Prostate gland (tissue), 2 donors: ENCODE results near the gene C22orf23. TPM values are rescaled to one million over a fixed set of nuclear protein-coding genes. Genes with fewer than 3 reads are reported as not detected.
A peak's percentile ranks its signal among the peaks of the same experiment; 100 is the strongest.

Experiments
- DNase-seq: peaks from one replicate; pipeline ENCODE4 v3.0.0-alpha.2; 2019; ENCODE audit warnings: low spot score
- H3K27ac ChIP-seq, 2 donors: fragments of 200-600 bp; sonication (generic); 2 replicates each; pipeline ENCODE4 v1.5.1; 2017 to 2019
- H3K27me3 ChIP-seq: fragments of 200-600 bp; sonication (generic); replicated peaks from 2 replicates; pipeline ENCODE4 v1.5.1; 2019; ENCODE audit not compliant: insufficient read depth
- H3K36me3 ChIP-seq, 2 donors: fragments of 200-600 bp; sonication (generic); 1 replicate in 1 of 2; 2 replicates in 1 of 2; pipeline versions ENCODE4 v1.5.1 to v1.8.1; 2017 to 2019
- H3K4me1 ChIP-seq: fragments of 200-600 bp; sonication (generic); replicated peaks from 2 replicates; pipeline ENCODE4 v1.5.1; 2019
- H3K4me3 ChIP-seq, 2 donors: fragments of 200-600 bp; sonication (generic); 2 replicates each; pipeline ENCODE4 v1.5.1; 2017 to 2019
- H3K9me3 ChIP-seq: fragments of 200-600 bp; sonication (generic); 2 replicates; pipeline ENCODE4 v1.5.1; 2017
- POLR2A ChIP-seq: fragments of 450-650 bp; IDR thresholded peaks from one replicate; pipeline ENCODE4 v1.6.1; 2016; ENCODE audit warnings: antibody characterized with exemption, mild to moderate bottlenecking
- POLR2AphosphoS5 ChIP-seq: sonication (generic); formaldehyde crosslinking; IDR thresholded peaks from one replicate; pipeline ENCODE4 v1.6.1; 2017; ENCODE audit warnings: antibody characterized with exemption
- WGBS: methylation state at CpG from one replicate; pipeline ENCODE4 v1.1.5; 2018; 5-methylcytosine and 5-hydroxymethylcytosine counted together
- intact Hi-C: fragments of 100-400 bp; cut with DNase I; formaldehyde crosslinking; loops from one replicate; pipeline ENCODE4 v1.14.2; 2022
- total RNA-seq, 2 donors: library from RNA; depleted of rRNA; stranded (reverse); fragments of >200 nt; gene quantifications; one replicate each; pipeline ENCODE4 v1.1.0, GENCODE V29; 2016
- TF ChIP-seq, protein P1 (sequence below), 4 experiments: fragments of 200-600 bp in 2 of 4; fragments of 450-650 bp in 2 of 4; sonication (generic) in 2 of 4; IDR thresholded peaks; 1 replicate in 3 of 4; 2 replicates in 1 of 4; pipeline ENCODE4 v1.5.1; 2016 to 2019; ENCODE audit warnings: antibody characterized with exemption in 4 of 4, mild to moderate bottlenecking in 2 of 4, moderate library complexity in 2 of 4

C22orf23 gene
- total RNA-seq, 2 donors from 2014 or later: 9.7 TPM; not detected in 1

DNA sequence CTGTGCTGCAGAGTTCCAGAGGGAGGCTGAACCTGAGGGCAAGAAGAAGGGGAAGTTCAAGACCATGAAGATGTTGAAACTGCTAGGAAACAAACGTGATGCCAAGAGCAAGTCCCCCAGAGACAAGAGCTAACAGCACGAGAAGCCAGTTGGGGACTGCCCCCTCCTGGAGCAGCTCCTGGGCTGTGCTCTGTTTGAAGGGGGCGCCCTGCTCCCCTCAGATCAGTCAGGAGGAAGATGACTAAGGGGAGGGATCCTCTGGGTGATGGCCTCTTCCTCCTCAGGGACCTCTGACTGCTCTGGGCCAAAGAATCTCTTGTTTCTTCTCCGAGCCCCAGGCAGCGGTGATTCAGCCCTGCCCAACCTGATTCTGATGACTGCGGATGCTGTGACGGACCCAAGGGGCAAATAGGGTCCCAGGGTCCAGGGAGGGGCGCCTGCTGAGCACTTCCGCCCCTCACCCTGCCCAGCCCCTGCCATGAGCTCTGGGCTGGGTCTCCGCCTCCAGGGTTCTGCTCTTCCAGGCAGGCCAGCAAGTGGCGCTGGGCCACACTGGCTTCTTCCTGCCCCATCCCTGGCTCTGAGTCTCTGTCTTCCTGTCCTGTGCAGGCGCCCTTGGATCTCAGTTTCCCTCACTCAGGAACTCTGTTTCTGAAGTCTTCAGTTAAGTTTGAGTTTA lies 12.6 kb downstream of the C22orf23 start:
- TF ChIP-seq POLR2AphosphoS5: no peak
- TF ChIP-seq POLR2A: no peak
- TF ChIP-seq, protein P1, sequence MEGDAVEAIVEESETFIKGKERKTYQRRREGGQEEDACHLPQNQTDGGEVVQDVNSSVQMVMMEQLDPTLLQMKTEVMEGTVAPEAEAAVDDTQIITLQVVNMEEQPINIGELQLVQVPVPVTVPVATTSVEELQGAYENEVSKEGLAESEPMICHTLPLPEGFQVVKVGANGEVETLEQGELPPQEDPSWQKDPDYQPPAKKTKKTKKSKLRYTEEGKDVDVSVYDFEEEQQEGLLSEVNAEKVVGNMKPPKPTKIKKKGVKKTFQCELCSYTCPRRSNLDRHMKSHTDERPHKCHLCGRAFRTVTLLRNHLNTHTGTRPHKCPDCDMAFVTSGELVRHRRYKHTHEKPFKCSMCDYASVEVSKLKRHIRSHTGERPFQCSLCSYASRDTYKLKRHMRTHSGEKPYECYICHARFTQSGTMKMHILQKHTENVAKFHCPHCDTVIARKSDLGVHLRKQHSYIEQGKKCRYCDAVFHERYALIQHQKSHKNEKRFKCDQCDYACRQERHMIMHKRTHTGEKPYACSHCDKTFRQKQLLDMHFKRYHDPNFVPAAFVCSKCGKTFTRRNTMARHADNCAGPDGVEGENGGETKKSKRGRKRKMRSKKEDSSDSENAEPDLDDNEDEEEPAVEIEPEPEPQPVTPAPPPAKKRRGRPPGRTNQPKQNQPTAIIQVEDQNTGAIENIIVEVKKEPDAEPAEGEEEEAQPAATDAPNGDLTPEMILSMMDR (IDR thresholded peaks at IDR 0.05): no peak
- H3K36me3 ChIP-seq: peaks cover 10 to 14% of the 10 kb centered on the region in 2 donors
- H3K27me3 ChIP-seq: no peaks in the 10 kb centered on the region
- 89% methylated on average over 11 of the region's 12 CpGs for WGBS
- intact Hi-C loops: no loop called here
- no peak overlapping the region for H3K27ac ChIP-seq
- H3K4me1 ChIP-seq: peaks cover 9% of the 10 kb centered on the region
- no peak for DNase-seq
- H3K9me3 ChIP-seq: no peaks in the 10 kb centered on the region
- H3K4me3 ChIP-seq: no peak overlapping the region

DNA sequence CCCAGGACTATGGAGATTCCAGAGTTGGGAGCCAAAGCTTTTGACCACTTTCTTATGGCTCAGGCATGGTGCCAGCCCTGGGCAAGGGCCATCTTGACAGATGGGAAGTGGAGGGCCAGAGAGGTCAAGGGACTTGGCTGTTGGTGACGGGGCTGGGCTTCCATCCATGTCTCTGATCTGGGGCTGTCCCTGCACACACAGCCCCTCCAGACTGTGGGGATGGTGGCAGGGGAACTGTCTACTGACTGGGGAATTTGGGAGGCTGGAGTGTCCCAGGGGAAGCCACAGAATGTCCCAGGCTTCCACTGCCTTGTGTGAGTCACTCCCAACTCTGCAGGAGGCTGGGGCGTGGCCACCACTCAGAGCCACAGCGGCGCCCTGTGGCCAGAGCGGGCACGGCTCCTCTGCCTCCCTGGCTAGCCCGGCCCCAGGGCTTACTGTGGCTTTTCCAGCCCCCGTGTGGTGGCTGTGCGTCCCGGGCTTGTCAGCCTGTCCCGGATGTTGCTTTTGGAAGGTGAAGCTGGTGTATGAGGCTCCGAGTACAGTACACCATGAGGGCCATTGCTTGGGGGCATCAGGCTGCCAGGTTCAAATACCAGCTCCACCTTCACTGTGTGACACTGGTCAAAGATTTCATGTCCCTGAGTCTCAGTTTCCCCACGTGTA lies 19.6 kb downstream of the C22orf23 start:
- Histone ChIP-seq H3K9me3 (no peaks in the 10 kb centered on the region), H3K27ac (peak overlapping the region; percentile 49 to 64), H3K4me1 (peaks cover 17% of the 10 kb centered on the region), H3K36me3 (peaks cover 0 to 5% of the 10 kb centered on the region in 2 donors), H3K4me3 (no peak overlapping the region), H3K27me3 (no peaks in the 10 kb centered on the region)
- WGBS: 8% methylated on average over 13 of the region's 13 CpGs
- peak; percentile 89 for DNase-seq
- intact Hi-C loops: loop anchor here (2.0 kb wide), 1 partner anchor 27 kb away; the partner anchor contains the start of gene MICALL1
- TF ChIP-seq POLR2AphosphoS5 (peak; percentile 86), POLR2A (peak; percentile 22)
- TF ChIP-seq, protein P1 (IDR thresholded peaks at IDR 0.05): peak; percentile 76 to 98 (median 96)

DNA sequence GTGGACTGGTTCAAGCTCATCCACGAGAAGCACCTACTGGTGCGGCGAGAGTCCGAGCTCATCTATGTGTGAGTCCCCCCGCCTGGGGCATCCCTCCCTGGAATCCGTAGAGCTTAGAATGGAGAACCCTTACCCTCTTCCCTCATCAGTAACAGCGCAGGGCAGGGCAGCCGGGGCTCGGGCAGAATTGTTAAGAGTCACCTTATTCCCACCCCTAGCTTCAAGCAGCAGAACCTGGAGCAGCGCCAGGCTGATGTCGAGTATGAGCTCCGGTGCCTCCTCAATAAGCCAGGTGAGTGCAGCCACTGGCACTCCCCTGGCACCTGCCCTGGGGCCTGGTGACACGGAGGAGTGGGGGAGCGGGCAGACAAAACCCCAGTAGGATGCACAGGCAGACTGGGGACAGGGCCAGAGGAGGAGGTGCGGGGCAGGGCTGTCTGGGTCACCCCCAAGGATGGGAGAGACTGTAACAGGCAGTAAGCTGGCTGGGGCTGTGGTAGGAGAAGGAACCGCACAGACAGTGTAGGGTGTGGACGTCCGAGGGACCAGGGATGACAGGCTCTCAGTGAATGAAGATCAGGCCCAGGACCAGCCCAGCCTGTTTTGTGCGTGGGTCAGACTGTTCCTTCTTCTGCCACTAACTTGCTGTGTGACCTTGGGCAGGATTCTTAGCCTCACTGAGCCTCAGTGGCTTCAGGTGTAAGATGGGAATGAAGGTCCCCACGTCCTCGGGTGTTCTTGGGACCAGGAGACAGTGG lies 20.4 kb downstream of the C22orf23 start:
- H3K9me3 ChIP-seq: no peaks in the 10 kb centered on the region
- intact Hi-C loops: loop anchor here (1.0 to 2.0 kb wide), 2 partner anchors 26 to 44 kb away; partner anchors contain the start of gene MICALL1
- H3K4me3 ChIP-seq: no peak overlapping the region
- H3K27ac ChIP-seq: peak overlapping the region; percentile 49 to 64
- peaks cover 0 to 8% of the 10 kb centered on the region in 2 donors for H3K36me3 ChIP-seq
- no peaks in the 10 kb centered on the region for H3K27me3 ChIP-seq
- no peak for DNase-seq
- TF ChIP-seq POLR2AphosphoS5 (no peak), POLR2A (no peak)
- TF ChIP-seq, protein P1 (IDR thresholded peaks at IDR 0.05): no peak
- 63% methylated on average over 21 of the region's 21 CpGs for WGBS
- peaks cover 17% of the 10 kb centered on the region for H3K4me1 ChIP-seq

DNA sequence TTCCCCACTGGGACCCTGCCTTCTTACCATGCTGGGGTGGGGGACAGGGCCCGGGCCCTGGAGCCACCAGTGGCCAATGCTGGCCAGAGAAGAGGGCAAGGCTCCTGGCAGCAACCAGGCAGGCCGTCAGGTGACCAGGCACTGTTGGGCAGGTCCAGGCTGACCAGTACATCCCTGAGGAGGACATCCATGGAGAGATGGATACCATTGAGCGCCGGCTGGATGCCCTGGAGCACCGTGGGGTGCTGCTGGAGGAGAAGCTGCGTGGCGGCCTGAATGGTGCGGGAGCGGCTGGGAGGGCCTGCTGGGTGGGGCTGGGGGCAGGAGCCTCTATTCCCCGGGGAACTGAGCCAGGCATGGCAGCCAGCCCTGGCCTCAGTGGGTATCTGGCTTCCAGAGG lies 21.0 kb downstream of the C22orf23 start:
- H3K36me3 ChIP-seq: peaks cover 0 to 4% of the 10 kb centered on the region in 2 donors

More for the DNA sequence above, 21.0 kb downstream of the C22orf23 start:
- DNase-seq: no peak
- Histone ChIP-seq H3K27ac (peak overlapping the region in 1 of 2 donors; percentile 64), H3K4me1 (peaks cover 17% of the 10 kb centered on the region), H3K27me3 (no peaks in the 10 kb centered on the region), H3K9me3 (no peaks in the 10 kb centered on the region), H3K4me3 (no peak overlapping the region)
- intact Hi-C loops: loop anchor here (1.0 to 2.0 kb wide), 2 partner anchors 26 to 43 kb away; partner anchors contain the start of gene MICALL1
- WGBS: 86% methylated on average over 10 of the region's 10 CpGs
- TF ChIP-seq POLR2AphosphoS5 (no peak), POLR2A (no peak)
- TF ChIP-seq, protein P1 (IDR thresholded peaks at IDR 0.05): no peak
